WTC11 (cell line): ENCODE data around the gene UCKL1. TPM values are rescaled to one million over a fixed set of nuclear protein-coding genes. Genes with fewer than 3 reads are reported as not detected.

Source experiments
- ATAC-seq: fragments of 200-7000 bp; cut with Tn5 transposase; 2 replicates; pipeline ENCODE4 v1.10.0; 2021; ENCODE audit warnings: mild to moderate bottlenecking, moderate library complexity
- CTCF ChIA-PET: fragments of 300-600 bp; sonication (Branson Sonifier 250); formaldehyde crosslinking; loops from one replicate; lab custom pipeline; 2021; ENCODE audit warnings: antibody characterized with exemption; lab: Charles Lee
- POLR2A ChIA-PET: fragments of 350-600 bp; sonication (Branson Sonifier 250); formaldehyde crosslinking; loops from one replicate; lab custom pipeline; 2021; ENCODE audit warnings: antibody characterized with exemption; lab: Charles Lee
- DNase-seq: peaks from one replicate; pipeline ENCODE4 v3.0.0; 2021; ENCODE audit warnings: low spot score
- H3K27ac Mint-ChIP-seq: 2 replicates; pipeline ENCODE4 v1.8.0; 2021; ENCODE audit warnings: mixed read lengths
- H3K27me3 Mint-ChIP-seq: 2 replicates; pipeline ENCODE4 v1.8.0; 2021; ENCODE audit warnings: low read depth, mild to moderate bottlenecking, moderate library complexity, mixed read lengths
- H3K36me3 Mint-ChIP-seq: 2 replicates; pipeline ENCODE4 v1.8.0; 2021; ENCODE audit warnings: mixed read lengths
- H3K4me1 Mint-ChIP-seq: 2 replicates; pipeline ENCODE4 v1.8.0; 2022; ENCODE audit warnings: mixed read lengths
- H3K4me3 Mint-ChIP-seq: 2 replicates; pipeline ENCODE4 v1.8.0; 2021; ENCODE audit warnings: mild to moderate bottlenecking, moderate library complexity, mixed read lengths
- H3K9me3 Mint-ChIP-seq: 2 replicates; pipeline ENCODE4 v1.8.0; 2021; ENCODE audit warnings: mixed read lengths
- ETV6 ChIP-seq: sonication (generic); formaldehyde crosslinking; IDR thresholded peaks from 2 replicates; pipeline ENCODE4 v1.8.1; 2022; ENCODE audit warnings: mild to moderate bottlenecking, missing genetic modification reagents
- FOXJ3 ChIP-seq: sonication (generic); formaldehyde crosslinking; IDR thresholded peaks from 2 replicates; pipeline ENCODE4 v1.9.0; 2021; ENCODE audit warnings: missing genetic modification reagents, mild to moderate bottlenecking, borderline replicate concordance
- FOXK1 ChIP-seq: sonication (generic); formaldehyde crosslinking; IDR thresholded peaks from 2 replicates; pipeline ENCODE4 v1.8.0; 2022; ENCODE audit warnings: mild to moderate bottlenecking, moderate library complexity, missing genetic modification reagents
- GTF2I ChIP-seq: fragments of 250-450 bp; sonication (Bioruptor Pico); conservative IDR thresholded peaks from 2 replicates; pipeline ENCODE4 v1.4.0; 2021; ENCODE audit warnings: mild to moderate bottlenecking
- HMGA2 ChIP-seq: fragments of 250-450 bp; sonication (Bioruptor Pico); IDR thresholded peaks from 2 replicates; pipeline ENCODE4 v1.4.0; 2021; ENCODE audit warnings: mild to moderate bottlenecking, moderate library complexity
- JAZF1 ChIP-seq: fragments of 250-450 bp; sonication (Bioruptor Pico); IDR thresholded peaks from 2 replicates; pipeline ENCODE4 v1.9.0; 2021; ENCODE audit warnings: moderate library complexity, mild to moderate bottlenecking, inconsistent platforms
- MYBL2 ChIP-seq: sonication (generic); formaldehyde crosslinking; IDR thresholded peaks from 2 replicates; pipeline ENCODE4 v1.8.1; 2023; ENCODE audit warnings: mild to moderate bottlenecking, moderate library complexity, missing genetic modification reagents
- RORB ChIP-seq: fragments of 250-450 bp; sonication (Bioruptor Pico); IDR thresholded peaks from 2 replicates; pipeline ENCODE4 v1.9.0; 2021; ENCODE audit warnings: mild to moderate bottlenecking
- TCF7 ChIP-seq: sonication (generic); formaldehyde crosslinking; IDR thresholded peaks from 2 replicates; pipeline ENCODE4 v1.8.0; 2022; ENCODE audit warnings: mild to moderate bottlenecking, low read depth, missing genetic modification reagents, moderate library complexity
- TEAD1 ChIP-seq: sonication (generic); formaldehyde crosslinking; IDR thresholded peaks from 2 replicates; pipeline ENCODE4 v1.8.0; 2022; ENCODE audit warnings: mild to moderate bottlenecking, missing genetic modification reagents
- TP53 ChIP-seq: sonication (generic); formaldehyde crosslinking; IDR thresholded peaks from 2 replicates; pipeline ENCODE4 v1.8.1; 2023; ENCODE audit warnings: mild to moderate bottlenecking, missing genetic modification reagents
- ZNF138 ChIP-seq: sonication (generic); formaldehyde crosslinking; conservative IDR thresholded peaks from 2 replicates; pipeline ENCODE4 v1.8.1; 2022; ENCODE audit warnings: mild to moderate bottlenecking, moderate library complexity, missing genetic modification reagents
- ZNF219 ChIP-seq: sonication (generic); formaldehyde crosslinking; IDR thresholded peaks from 2 replicates; pipeline ENCODE4 v1.8.0; 2023; ENCODE audit warnings: missing genetic modification reagents, mild to moderate bottlenecking, borderline replicate concordance
- ZNF263 ChIP-seq: sonication (generic); formaldehyde crosslinking; IDR thresholded peaks from 2 replicates; pipeline ENCODE4 v1.8.1; 2022; ENCODE audit warnings: low read depth, mild to moderate bottlenecking, moderate library complexity, missing genetic modification reagents
- ZNF416 ChIP-seq: fragments of 250-450 bp; sonication (Bioruptor Pico); IDR thresholded peaks from 2 replicates; pipeline ENCODE4 v1.9.0; 2021; ENCODE audit warnings: mild to moderate bottlenecking, inconsistent platforms
- total RNA-seq: library from RNA; stranded (reverse); gene quantifications from 3 replicates; pipeline ENCODE4 v1.2.3, GENCODE V29; 2021
- TF ChIP-seq, protein P1 (sequence below): sonication (generic); formaldehyde crosslinking; conservative IDR thresholded peaks from 2 replicates; pipeline ENCODE4 v1.8.1; 2022; ENCODE audit warnings: mild to moderate bottlenecking, missing genetic modification reagents
- TF ChIP-seq, protein P2 (sequence below): sonication (generic); formaldehyde crosslinking; IDR thresholded peaks from 2 replicates; pipeline ENCODE4 v1.8.1; 2023; ENCODE audit warnings: mild to moderate bottlenecking, moderate library complexity, missing genetic modification reagents
- TF ChIP-seq, protein P3 (sequence below): sonication (generic); formaldehyde crosslinking; IDR thresholded peaks from 2 replicates; pipeline ENCODE4 v1.8.0; 2022; ENCODE audit warnings: mild to moderate bottlenecking, missing genetic modification reagents
- TF ChIP-seq, protein P4 (sequence below): sonication (generic); formaldehyde crosslinking; IDR thresholded peaks from 2 replicates; pipeline ENCODE4 v1.8.1; 2022; ENCODE audit warnings: missing genetic modification reagents, borderline replicate concordance
- TF ChIP-seq, protein P5 (sequence below): sonication (generic); formaldehyde crosslinking; IDR thresholded peaks from 2 replicates; pipeline ENCODE4 v1.8.1; 2022; ENCODE audit warnings: mild to moderate bottlenecking, missing genetic modification reagents, moderate library complexity, borderline replicate concordance
- TF ChIP-seq, protein P6 (sequence below): fragments of 200-600 bp; IDR thresholded peaks from 2 replicates; pipeline ENCODE4 v1.8.0; 2022; ENCODE audit warnings: antibody characterized with exemption
- TF ChIP-seq, protein P7 (sequence below): sonication (generic); formaldehyde crosslinking; IDR thresholded peaks from 2 replicates; pipeline ENCODE4 v1.8.1; 2022; ENCODE audit warnings: mild to moderate bottlenecking, moderate library complexity, missing genetic modification reagents

The UCKL1 gene
- total RNA-seq, 1 experiment from 2014 or later, result 51.2 TPM

DNA sequence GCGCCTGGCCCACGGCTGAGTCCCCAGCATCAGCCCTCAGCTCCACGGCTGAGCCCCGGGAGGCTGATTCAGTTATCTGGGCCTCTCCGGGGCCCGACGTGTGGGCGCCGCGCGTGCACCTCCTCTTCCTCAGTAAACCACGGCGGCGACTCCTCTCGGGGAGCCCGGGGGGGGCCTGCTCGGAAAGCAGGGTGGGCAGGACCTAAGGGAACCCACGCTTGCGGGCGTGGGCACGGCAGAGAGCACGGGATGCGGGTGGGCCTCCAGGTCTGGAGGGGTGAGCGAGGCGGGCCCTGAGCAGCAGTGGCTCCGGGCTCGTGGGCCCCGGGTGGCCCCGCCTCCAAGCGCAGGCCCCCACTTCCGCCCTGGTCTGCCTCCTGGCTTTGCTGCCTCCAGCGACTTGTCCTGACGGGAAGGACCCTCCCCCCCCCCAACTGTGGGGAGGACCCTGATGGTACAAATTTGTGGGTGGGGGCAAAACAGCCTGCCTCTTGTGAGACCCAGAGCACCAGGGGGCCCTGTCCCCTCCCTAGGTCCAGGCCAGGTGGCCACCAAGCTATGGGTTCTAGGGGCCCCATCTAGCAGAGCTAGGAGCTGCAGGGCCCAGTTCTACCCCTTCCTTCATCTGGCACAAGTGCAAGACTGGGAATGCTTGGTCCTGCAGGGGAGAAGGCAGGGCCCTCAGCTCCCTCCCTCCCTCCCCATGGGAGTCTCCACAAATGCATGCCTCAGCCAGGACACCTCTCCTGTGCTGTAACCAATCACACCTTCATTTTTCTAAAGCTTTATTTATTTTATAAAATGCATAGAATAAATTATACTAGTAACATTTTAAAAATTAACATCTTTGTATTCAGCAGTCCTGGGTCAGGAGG lies 16.9 kb downstream of the UCKL1 start:
- H3K9me3 Mint-ChIP-seq, result no peaks in the 10 kb centered on the region
- peak overlapping the region; percentile 59 for H3K4me3 Mint-ChIP-seq
- H3K36me3 Mint-ChIP-seq, result no peaks in the 10 kb centered on the region; the same call in 1 of the 2 replicates
- peaks cover 6% of the 10 kb centered on the region for H3K4me1 Mint-ChIP-seq
- no peak overlapping the region for H3K27ac Mint-ChIP-seq
- no peaks in the 10 kb centered on the region for H3K27me3 Mint-ChIP-seq
- no peak for ATAC-seq
- TF ChIP-seq, protein P1, sequence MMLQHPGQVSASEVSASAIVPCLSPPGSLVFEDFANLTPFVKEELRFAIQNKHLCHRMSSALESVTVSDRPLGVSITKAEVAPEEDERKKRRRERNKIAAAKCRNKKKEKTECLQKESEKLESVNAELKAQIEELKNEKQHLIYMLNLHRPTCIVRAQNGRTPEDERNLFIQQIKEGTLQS (CRISPR knock-in tag), result no peak
- TF ChIP-seq, protein P2, sequence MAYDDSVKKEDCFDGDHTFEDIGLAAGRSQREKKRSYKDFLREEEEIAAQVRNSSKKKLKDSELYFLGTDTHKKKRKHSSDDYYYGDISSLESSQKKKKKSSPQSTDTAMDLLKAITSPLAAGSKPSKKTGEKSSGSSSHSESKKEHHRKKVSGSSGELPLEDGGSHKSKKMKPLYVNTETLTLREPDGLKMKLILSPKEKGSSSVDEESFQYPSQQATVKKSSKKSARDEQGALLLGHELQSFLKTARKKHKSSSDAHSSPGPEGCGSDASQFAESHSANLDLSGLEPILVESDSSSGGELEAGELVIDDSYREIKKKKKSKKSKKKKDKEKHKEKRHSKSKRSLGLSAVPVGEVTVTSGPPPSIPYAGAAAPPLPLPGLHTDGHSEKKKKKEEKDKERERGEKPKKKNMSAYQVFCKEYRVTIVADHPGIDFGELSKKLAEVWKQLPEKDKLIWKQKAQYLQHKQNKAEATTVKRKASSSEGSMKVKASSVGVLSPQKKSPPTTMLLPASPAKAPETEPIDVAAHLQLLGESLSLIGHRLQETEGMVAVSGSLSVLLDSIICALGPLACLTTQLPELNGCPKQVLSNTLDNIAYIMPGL (CRISPR knock-in tag), result no peak; the same call in 1 of the 2 replicates
- TF ChIP-seq ZNF263, result no peak
- ChIA-PET POLR2A (no interaction called here), CTCF (interaction anchor here (0.6 to 4.2 kb wide), 4 partner anchors 35 to 401 kb away, joined by 3 to 13 read pairs (median 3); no protein-coding TSS in a partner anchor)
- no peak for DNase-seq

DNA sequence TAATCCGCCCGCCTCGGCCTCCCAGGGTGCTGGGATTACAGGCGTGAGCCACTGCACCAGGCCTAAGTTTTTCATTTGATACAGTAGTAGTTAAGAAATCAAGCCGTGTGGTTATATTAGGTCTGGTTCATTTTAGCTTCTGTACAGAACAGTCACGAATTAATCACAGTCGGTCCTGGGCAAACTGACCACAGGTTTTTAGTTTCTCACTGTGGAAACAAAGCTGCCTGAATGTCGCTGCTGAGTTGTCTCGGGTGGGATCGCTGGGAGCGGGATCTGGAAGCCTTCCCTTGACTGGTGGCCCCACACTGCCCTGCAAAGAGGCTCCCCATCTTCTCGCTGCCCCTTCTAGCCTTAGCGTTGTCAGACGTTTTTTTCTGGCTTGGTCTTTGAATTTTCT lies 18.6 kb downstream of the UCKL1 start:
- POLR2A ChIA-PET, result interaction anchor here (1.0 kb wide), 1 partner anchor 25 kb away, joined by 4 read pairs; no protein-coding TSS in a partner anchor

DNA sequence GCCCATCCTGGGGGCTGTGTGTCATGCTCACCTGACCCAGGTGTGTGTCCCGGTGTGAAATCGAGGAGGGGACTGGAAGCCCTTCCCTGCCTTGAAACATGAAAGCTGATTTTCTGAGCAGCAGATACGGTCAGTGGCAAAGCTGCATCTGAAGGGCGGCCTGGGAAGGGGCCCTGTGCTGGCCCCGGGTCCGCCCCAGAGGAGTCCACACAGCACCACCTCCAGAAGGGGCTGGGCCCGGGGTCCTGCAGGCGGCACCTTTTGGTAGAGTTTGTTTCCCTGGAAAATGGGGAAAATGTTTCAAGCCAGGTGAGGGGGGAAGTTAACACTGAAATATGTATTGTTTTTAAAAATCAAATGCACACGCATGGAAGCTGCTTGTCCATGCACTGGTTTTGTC lies 20.8 kb downstream of the UCKL1 start:
- CTCF ChIA-PET, result interaction anchor here (1.1 to 4.2 kb wide), 6 partner anchors 20 to 185 kb away, joined by 4 to 21 read pairs (median 8); partner anchors contain the start of gene TPD52L2
- no peaks in the 10 kb centered on the region for H3K27me3 Mint-ChIP-seq
- H3K4me1 Mint-ChIP-seq, result 0 out of 2 replicates have a peak, but pooled peaks cover 2% of the 10 kb centered on the region
- H3K27ac Mint-ChIP-seq, result no peak overlapping the region
- DNase-seq (no peak), ATAC-seq (no peak)
- H3K9me3 Mint-ChIP-seq, result no peaks in the 10 kb centered on the region
- POLR2A ChIA-PET, result interaction anchor here (0.5 kb wide), 1 partner anchor 10 kb away, joined by 4 read pairs; no protein-coding TSS in a partner anchor
- peaks cover 19% of the 10 kb centered on the region for H3K36me3 Mint-ChIP-seq
- no peak overlapping the region for H3K4me3 Mint-ChIP-seq
- TF ChIP-seq ETV6 (CRISPR knock-in tag), result no peak
- TF ChIP-seq, protein P3, sequence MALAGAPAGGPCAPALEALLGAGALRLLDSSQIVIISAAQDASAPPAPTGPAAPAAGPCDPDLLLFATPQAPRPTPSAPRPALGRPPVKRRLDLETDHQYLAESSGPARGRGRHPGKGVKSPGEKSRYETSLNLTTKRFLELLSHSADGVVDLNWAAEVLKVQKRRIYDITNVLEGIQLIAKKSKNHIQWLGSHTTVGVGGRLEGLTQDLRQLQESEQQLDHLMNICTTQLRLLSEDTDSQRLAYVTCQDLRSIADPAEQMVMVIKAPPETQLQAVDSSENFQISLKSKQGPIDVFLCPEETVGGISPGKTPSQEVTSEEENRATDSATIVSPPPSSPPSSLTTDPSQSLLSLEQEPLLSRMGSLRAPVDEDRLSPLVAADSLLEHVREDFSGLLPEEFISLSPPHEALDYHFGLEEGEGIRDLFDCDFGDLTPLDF (CRISPR knock-in tag), result no peak
- no peak for TF ChIP-seq TP53 (CRISPR knock-in tag)
- TF ChIP-seq JAZF1, result no peak
- TF ChIP-seq, protein P4, sequence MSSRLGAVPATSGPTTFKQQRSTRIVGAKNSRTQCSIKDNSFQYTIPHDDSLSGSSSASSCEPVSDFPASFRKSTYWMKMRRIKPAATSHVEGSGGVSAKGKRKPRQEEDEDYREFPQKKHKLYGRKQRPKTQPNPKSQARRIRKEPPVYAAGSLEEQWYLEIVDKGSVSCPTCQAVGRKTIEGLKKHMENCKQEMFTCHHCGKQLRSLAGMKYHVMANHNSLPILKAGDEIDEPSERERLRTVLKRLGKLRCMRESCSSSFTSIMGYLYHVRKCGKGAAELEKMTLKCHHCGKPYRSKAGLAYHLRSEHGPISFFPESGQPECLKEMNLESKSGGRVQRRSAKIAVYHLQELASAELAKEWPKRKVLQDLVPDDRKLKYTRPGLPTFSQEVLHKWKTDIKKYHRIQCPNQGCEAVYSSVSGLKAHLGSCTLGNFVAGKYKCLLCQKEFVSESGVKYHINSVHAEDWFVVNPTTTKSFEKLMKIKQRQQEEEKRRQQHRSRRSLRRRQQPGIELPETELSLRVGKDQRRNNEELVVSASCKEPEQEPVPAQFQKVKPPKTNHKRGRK (CRISPR knock-in tag), result no peak
- TF ChIP-seq, protein P5, sequence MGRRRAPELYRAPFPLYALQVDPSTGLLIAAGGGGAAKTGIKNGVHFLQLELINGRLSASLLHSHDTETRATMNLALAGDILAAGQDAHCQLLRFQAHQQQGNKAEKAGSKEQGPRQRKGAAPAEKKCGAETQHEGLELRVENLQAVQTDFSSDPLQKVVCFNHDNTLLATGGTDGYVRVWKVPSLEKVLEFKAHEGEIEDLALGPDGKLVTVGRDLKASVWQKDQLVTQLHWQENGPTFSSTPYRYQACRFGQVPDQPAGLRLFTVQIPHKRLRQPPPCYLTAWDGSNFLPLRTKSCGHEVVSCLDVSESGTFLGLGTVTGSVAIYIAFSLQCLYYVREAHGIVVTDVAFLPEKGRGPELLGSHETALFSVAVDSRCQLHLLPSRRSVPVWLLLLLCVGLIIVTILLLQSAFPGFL (CRISPR knock-in tag), result no peak
- no peak for TF ChIP-seq FOXK1
- TF ChIP-seq ZNF219, result no peak
- no peak for TF ChIP-seq ZNF138 (CRISPR knock-in tag)
- TF ChIP-seq ZNF416 (CRISPR knock-in tag), result no peak
- TF ChIP-seq, protein P6, sequence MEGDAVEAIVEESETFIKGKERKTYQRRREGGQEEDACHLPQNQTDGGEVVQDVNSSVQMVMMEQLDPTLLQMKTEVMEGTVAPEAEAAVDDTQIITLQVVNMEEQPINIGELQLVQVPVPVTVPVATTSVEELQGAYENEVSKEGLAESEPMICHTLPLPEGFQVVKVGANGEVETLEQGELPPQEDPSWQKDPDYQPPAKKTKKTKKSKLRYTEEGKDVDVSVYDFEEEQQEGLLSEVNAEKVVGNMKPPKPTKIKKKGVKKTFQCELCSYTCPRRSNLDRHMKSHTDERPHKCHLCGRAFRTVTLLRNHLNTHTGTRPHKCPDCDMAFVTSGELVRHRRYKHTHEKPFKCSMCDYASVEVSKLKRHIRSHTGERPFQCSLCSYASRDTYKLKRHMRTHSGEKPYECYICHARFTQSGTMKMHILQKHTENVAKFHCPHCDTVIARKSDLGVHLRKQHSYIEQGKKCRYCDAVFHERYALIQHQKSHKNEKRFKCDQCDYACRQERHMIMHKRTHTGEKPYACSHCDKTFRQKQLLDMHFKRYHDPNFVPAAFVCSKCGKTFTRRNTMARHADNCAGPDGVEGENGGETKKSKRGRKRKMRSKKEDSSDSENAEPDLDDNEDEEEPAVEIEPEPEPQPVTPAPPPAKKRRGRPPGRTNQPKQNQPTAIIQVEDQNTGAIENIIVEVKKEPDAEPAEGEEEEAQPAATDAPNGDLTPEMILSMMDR, result no peak
- no peak for TF ChIP-seq TCF7

More for the DNA sequence above, 18.6 kb downstream of the UCKL1 start:
- no peaks in the 10 kb centered on the region for H3K9me3 Mint-ChIP-seq
- no peaks in the 10 kb centered on the region for H3K27me3 Mint-ChIP-seq
- no peak overlapping the region for H3K27ac Mint-ChIP-seq
- no peak for TF ChIP-seq TEAD1 (CRISPR knock-in tag)
- no peak for TF ChIP-seq HMGA2 (CRISPR knock-in tag)
- no peak for TF ChIP-seq FOXJ3 (CRISPR knock-in tag)
- no peak for TF ChIP-seq FOXK1
- no peak for TF ChIP-seq GTF2I (CRISPR knock-in tag)
- no peak for TF ChIP-seq RORB (CRISPR knock-in tag)
- TF ChIP-seq MYBL2, result no peak
- TF ChIP-seq, protein P7, sequence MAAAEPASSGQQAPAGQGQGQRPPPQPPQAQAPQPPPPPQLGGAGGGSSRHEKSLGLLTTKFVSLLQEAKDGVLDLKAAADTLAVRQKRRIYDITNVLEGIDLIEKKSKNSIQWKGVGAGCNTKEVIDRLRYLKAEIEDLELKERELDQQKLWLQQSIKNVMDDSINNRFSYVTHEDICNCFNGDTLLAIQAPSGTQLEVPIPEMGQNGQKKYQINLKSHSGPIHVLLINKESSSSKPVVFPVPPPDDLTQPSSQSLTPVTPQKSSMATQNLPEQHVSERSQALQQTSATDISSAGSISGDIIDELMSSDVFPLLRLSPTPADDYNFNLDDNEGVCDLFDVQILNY (CRISPR knock-in tag), result no peak
- H3K4me1 Mint-ChIP-seq, result peaks cover 6% of the 10 kb centered on the region
- peaks cover under 1% of the 10 kb centered on the region; the same call in 1 of the 2 replicates for H3K36me3 Mint-ChIP-seq
- no peak for DNase-seq
- ATAC-seq, result no peak
- CTCF ChIA-PET, result interaction anchor here (4.2 kb wide), 1 partner anchor 36 kb away, joined by 13 read pairs; no protein-coding TSS in a partner anchor
- peak overlapping the region; percentile 50; the same call in 1 of the 2 replicates for H3K4me3 Mint-ChIP-seq
